ENCODE measurements around the gene NANP.
"Not testable (repeated sequence)": the region's sequence is repeated elsewhere in the genome, so short reads cannot be mapped to it uniquely, and the experiment has no call there.

NANP gene

GRCh38 chr20:25605148-25605547, 18.7 kb downstream of the NANP start:
- DNase-seq: no peak

- no peak for DNase-seq
These were observed 19.2 kb downstream of the NANP start for GRCh38 chr20:25604611-25605010.

GRCh38 chr20:25602914-25603309, 20.9 kb downstream of the NANP start:
- DNase-seq: not testable (repeated sequence)

- DNase-seq: not testable (repeated sequence)
These were observed 21.5 kb downstream of the NANP start for GRCh38 chr20:25602191-25602913.

GRCh38 chr20:25601659-25602058, 22.2 kb downstream of the NANP start:
- no peak for DNase-seq

GRCh38 chr20:25600632-25601031, 23.2 kb downstream of the NANP start:
- no peak for DNase-seq

- DNase-seq: no peak
These were observed 31.5 kb downstream of the NANP start for GRCh38 chr20:25592135-25592852.

- not testable (repeated sequence) for DNase-seq
These were observed 33.0 kb downstream of the NANP start for GRCh38 chr20:25590778-25591177.

- DNase-seq: no peak
These were observed 35.3 kb downstream of the NANP start for GRCh38 chr20:25588491-25588890.

GRCh38 chr20:25587536-25587935, 36.3 kb downstream of the NANP start:
- no peak for DNase-seq

GRCh38 chr20:25586877-25587276, 36.9 kb downstream of the NANP start:
- no peak for DNase-seq

- peak; percentile 67 for DNase-seq
These were observed 38.7 kb downstream of the NANP start, which contains the start of gene NINL for GRCh38 chr20:25584905-25585704. Gene NINL (minus strand): TSS chr20:25585531. CDS start chr20:25526587, 58,944 bp downstream.

GRCh38 chr20:25583607-25584006, 40.2 kb downstream of the NANP start:
- DNase-seq: not testable (repeated sequence)

GRCh38 chr20:25580711-25581110, 43.1 kb downstream of the NANP start:
- DNase-seq: no peak

- DNase-seq: no peak
These were observed 44.6 kb downstream of the NANP start for GRCh38 chr20:25579081-25579770.

GRCh38 chr20:25576783-25577530, 46.9 kb downstream of the NANP start:
- no peak for DNase-seq

GRCh38 chr20:25574411-25574810, 49.4 kb downstream of the NANP start:
- no peak for DNase-seq

- no peak for DNase-seq
These were observed 50.2 kb downstream of the NANP start for GRCh38 chr20:25573288-25574251.

- DNase-seq: no peak
These were observed 52.0 kb downstream of the NANP start for GRCh38 chr20:25571817-25572216.

GRCh38 chr20:25571240-25571639, 52.6 kb downstream of the NANP start:
- DNase-seq: no peak

GRCh38 chr20:25570148-25570530, 53.7 kb downstream of the NANP start:
- DNase-seq: no peak
